GM06990 (cell line): ENCODE data around the gene HOXD8.

ENCODE experiments used
- DNase-seq: peaks from one replicate; pipeline ENCODE4 v3.0.0-alpha.2; 2011; ENCODE audit not compliant: insufficient read length; ENCODE audit errors: extremely low read depth
- H3K27me3 ChIP-seq: replicated peaks from 2 replicates; pipeline ENCODE4 v1.6.0; 2011; ENCODE audit warnings: low read length; ENCODE audit not compliant: control insufficient read depth, insufficient read depth
- H3K36me3 ChIP-seq: 2 replicates; pipeline ENCODE4 v1.5.1; 2011; ENCODE audit warnings: low read length; ENCODE audit not compliant: control insufficient read depth, insufficient read depth
- H3K4me3 ChIP-seq: replicated peaks from 2 replicates; pipeline ENCODE4 v1.5.1; 2011; ENCODE audit warnings: low read depth, mild to moderate bottlenecking, control low read depth, low read length
- CTCF ChIP-seq: IDR thresholded peaks from 2 replicates; pipeline ENCODE4 v1.5.1; 2011; ENCODE audit warnings: low read length, control low read depth, mild to moderate bottlenecking, inconsistent platforms; ENCODE audit not compliant: insufficient read depth, poor library complexity, severe bottlenecking

The HOXD8 gene

GRCh38 chr2:176128982-176129796 lies at the start of gene HOXD8:
Gene HOXD8, plus strand, starts transcription at chr2:176129705. Its CDS starts 662 bp downstream, at chr2:176130367.
- H3K36me3 ChIP-seq, result no peaks in the 10 kb centered on the region
- H3K27me3 ChIP-seq, result peaks cover 1% of the 10 kb centered on the region; the same call in 1 of the 2 replicates
- no peak for DNase-seq
- no peak for TF ChIP-seq CTCF
- no peak within 1 kb of the TSS for H3K4me3 ChIP-seq

- Histone ChIP-seq H3K36me3 (no peaks in the 10 kb centered on the region), H3K4me3 (no peak overlapping the region), H3K27me3 (peaks cover 3% of the 10 kb centered on the region; the same call in 1 of the 2 replicates)
- DNase-seq, result peak; percentile 64
- TF ChIP-seq CTCF, result peak; percentile 36
These were observed 49.5 kb upstream of the HOXD8 start for GRCh38 chr2:176079831-176080539.

GRCh38 chr2:176080540-176081375 lies 48.7 kb upstream of the HOXD8 start:
- no peak for TF ChIP-seq CTCF
- peaks cover 1% of the 10 kb centered on the region; the same call in 1 of the 2 replicates for H3K27me3 ChIP-seq
- DNase-seq, result no peak
- H3K36me3 ChIP-seq, result no peaks in the 10 kb centered on the region
- no peak overlapping the region for H3K4me3 ChIP-seq

- Histone ChIP-seq H3K4me3 (no peak overlapping the region), H3K36me3 (no peaks in the 10 kb centered on the region), H3K27me3 (peaks cover 1% of the 10 kb centered on the region; the same call in 1 of the 2 replicates)
- TF ChIP-seq CTCF, result no peak
- DNase-seq, result no peak
These were observed 48.1 kb upstream of the HOXD8 start for GRCh38 chr2:176081376-176081836.

GRCh38 chr2:176081837-176082524 lies 47.5 kb upstream of the HOXD8 start:
- no peak for TF ChIP-seq CTCF
- no peaks in the 10 kb centered on the region for H3K36me3 ChIP-seq
- no peak overlapping the region for H3K4me3 ChIP-seq
- H3K27me3 ChIP-seq, result peaks cover 1% of the 10 kb centered on the region; the same call in 1 of the 2 replicates
- DNase-seq, result no peak
